D721Med (cell line): ENCODE results near the gene HLA-G.

Experiments used
- DNase-seq: peaks from one replicate; pipeline ENCODE4 v3.0.0; 2011; ENCODE audit warnings: low spot score; ENCODE audit not compliant: insufficient read length
- FAIRE-seq: peaks from 2 replicates; lab custom pipeline; 2011; peaks lifted over from hg19 to GRCh38; lab: Jason Lieb, UNC
- CTCF ChIP-seq: IDR thresholded peaks from 2 replicates; pipeline ENCODE4 v1.5.1; 2012; ENCODE audit warnings: mild to moderate bottlenecking, control low read depth; ENCODE audit not compliant: insufficient read depth; ENCODE audit errors: missing control alignments

HLA-G gene

GRCh38 chr6:29793036-29793356 lies 34.6 kb upstream of the HLA-G start:
- FAIRE-seq (no peak), DNase-seq (no peak)
- TF ChIP-seq CTCF, result no peak

DNA sequence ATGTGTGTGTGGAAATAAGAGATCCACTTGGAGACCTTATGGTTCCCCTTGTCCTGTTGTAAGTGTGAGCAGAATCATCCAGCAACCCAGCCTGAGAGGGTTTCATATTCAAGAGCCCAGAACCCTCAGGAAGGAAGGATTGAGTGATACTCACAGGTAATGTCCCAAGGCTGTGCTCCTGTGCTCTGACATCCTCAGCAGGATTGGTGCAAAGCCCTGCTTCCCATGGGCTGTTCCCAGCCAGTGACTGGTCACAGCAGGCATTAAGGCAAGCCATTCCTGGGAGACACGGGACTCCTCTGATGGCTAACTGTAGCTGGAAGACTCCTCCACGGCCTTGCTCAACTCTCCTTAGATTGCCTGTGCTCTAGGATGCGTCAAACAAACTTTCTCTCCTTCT lies 33.8 kb upstream of the HLA-G start:
- no peak for TF ChIP-seq CTCF
- FAIRE-seq (no peak), DNase-seq (no peak)

DNA sequence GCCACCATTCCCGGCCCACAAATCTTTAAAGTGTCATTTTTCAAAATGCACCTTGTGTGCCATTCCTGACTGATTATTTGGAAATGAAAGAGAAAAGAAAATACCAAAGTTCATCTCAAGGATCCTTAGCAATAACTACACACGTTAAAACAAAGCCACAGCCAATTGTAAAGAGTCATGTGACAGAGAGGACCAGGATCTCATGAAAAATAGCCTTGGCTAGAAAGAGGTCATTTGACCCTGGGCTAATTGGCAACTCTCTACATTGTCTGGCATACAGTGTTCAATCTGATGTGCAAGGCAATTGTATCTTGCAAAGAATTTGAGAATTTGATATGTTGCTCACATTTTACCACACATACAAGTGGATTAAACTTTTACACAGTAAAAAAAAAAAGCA lies 31.6 kb upstream of the HLA-G start:
- no peak for DNase-seq
- no peak for TF ChIP-seq CTCF
- FAIRE-seq, result no peak

DNA sequence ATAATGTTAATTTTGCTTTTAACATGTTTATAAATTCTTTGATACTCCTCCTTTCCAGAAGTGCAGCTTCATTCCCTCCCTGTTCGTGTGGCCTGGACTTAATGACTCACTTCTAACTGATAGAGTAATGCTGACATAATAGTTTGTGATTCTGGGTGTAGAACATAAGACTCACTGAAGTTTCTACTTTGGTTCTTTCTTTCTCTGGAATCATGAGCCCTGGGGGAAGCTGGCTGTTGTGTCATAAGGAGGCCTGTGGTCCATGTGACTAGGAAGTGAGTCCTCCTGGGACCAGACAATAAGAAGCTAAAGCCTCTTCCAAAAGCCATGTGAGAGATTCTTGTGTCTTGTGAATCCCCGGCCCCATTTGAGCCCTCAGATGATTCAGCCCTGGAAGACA lies 30.5 kb upstream of the HLA-G start:
- FAIRE-seq (no peak), DNase-seq (no peak)
- no peak for TF ChIP-seq CTCF

DNA sequence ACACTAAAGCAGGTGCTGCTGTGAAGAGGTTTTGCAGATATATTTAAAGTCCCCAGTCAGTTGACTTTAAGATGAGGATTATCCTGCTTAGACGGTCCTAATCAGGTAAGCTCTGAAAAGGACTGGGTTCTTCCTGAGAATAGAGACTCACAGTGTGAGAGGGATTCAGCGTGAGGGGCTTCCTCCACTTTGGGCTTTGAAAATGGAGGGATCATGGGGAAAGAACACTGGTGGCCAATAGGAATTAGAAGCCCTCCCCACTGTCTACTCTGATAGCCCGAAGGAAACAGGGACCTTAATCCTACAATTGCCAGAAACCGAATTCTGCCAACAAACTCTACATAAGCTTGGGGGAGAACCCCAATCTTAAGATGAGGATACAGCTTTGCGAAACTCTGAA lies 29.7 kb upstream of the HLA-G start:
- FAIRE-seq, result peak; percentile 35
- no peak for DNase-seq
- no peak for TF ChIP-seq CTCF

DNA sequence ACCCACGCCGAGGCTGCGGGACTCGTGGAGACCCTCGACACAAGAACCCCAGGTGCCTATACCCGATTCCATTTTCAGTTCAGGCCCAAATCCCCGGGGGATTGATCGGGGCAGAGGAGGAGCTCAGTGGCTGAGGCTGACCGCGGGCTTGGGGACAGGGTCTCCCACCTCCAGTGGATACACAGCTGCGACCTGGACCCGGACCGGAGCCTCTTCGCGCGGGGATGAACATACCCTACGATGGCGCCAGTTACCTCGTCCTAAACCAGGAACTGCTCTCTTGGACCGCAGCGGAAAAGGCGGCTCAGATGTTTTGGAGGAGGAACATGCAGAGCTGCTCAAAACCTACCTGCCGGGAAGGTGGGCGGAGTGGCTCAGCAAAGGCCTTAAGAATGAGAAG lies 27.4 kb upstream of the HLA-G start:
- DNase-seq, result no peak
- TF ChIP-seq CTCF, result no peak
- FAIRE-seq, result no peak

DNA sequence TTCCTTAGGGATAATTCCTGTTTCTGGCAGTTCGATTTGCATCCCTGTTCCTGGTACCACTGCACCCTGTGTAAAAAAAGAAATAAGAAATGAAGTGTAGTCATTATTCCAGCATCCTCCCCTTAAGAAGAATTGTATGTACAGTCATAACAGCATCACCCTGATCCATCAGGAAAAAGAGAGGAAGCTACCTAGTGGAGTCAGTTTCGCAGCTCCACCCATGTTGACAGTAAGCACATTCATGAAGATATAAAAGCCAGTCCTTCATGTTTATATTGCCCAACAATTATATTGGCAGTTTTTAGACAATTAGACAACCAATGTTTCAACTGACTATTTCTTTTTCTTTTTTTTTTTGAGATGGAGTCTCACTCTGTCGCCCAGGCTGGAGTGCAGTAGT lies 21.2 kb upstream of the HLA-G start:
- FAIRE-seq (no peak), DNase-seq (no peak)
- TF ChIP-seq CTCF, result no peak
